GM12878 (cell line): Measurements from ENCODE around the gene SELP. TPM values are rescaled to one million over a fixed set of nuclear protein-coding genes. Genes with fewer than 3 reads are reported as not detected.

Experiments
- ATAC-seq: fragments of 200-7000 bp; cut with Tn5 transposase; 3 replicates; pipeline ENCODE4 v1.9.1; 2020; ENCODE audit warnings: mild to moderate bottlenecking, moderate library complexity
- BruUV-seq: library from RNA; stranded (reverse); fragments of 400-500 nt; replicated peaks from 2 replicates; lab custom pipeline; 2021; lab: Mats Ljungman, UMichigan
- CTCF ChIA-PET: fragments of 300-600 bp; sonication (Branson Sonifier 250); formaldehyde crosslinking; extraction: SDS; loops from one replicate; lab custom pipeline; 2021; ENCODE audit warnings: inconsistent platforms; lab: Yijun Ruan, JAX
- POLR2A ChIA-PET: fragments of 350-600 bp; formaldehyde crosslinking; extraction: SDS; loops from one replicate; lab custom pipeline; 2021; ENCODE audit warnings: inconsistent platforms; lab: Charles Lee
- RAD21 ChIA-PET: fragments of 300-600 bp; sonication (Branson Sonifier 250); formaldehyde crosslinking; loops from one replicate; lab custom pipeline; 2023; ENCODE audit warnings: antibody characterized with exemption; ENCODE audit not compliant: unreplicated experiment; lab: Charles Lee
- SMC1A ChIA-PET: fragments of 300-600 bp; sonication (Branson Sonifier 250); formaldehyde crosslinking; loops from one replicate; lab custom pipeline; 2023; ENCODE audit not compliant: unreplicated experiment, uncharacterized antibody; lab: Charles Lee
- DNase-seq: peaks from one replicate; pipeline ENCODE4 v3.0.0-alpha.2; 2011; ENCODE audit warnings: low read depth, low spot score
- FAIRE-seq: peaks from 3 replicates; lab custom pipeline; 2011; peaks lifted over from hg19 to GRCh38; lab: Jason Lieb, UNC
- H2AFZ ChIP-seq: 2 replicates; pipeline ENCODE4 v1.6.0; 2011; ENCODE audit warnings: low read depth, low read length, control low read depth; ENCODE audit not compliant: control insufficient read depth
- H3K27ac ChIP-seq: 2 replicates; pipeline ENCODE4 v1.5.1; 2011; ENCODE audit warnings: control low read depth; ENCODE audit not compliant: control insufficient read depth, insufficient read depth
- H3K27me3 ChIP-seq, 2 experiments: replicated peaks in 1 of 2; 2 replicates each; pipeline versions ENCODE4 v1.6.0 to v1.6.1; 2011; ENCODE audit warnings: low read length in 1 of 2; ENCODE audit not compliant: control insufficient read depth in 2 of 2, insufficient read depth in 2 of 2
- H3K36me3 ChIP-seq, 2 experiments: 2 replicates each; pipeline ENCODE4 v1.5.1; 2011; ENCODE audit warnings: low read length in 1 of 2; ENCODE audit not compliant: control insufficient read depth in 2 of 2, insufficient read depth in 2 of 2
- H3K4me1 ChIP-seq: 2 replicates; pipeline ENCODE4 v1.6.1; 2011; ENCODE audit warnings: mild to moderate bottlenecking, low read length, moderate library complexity, mixed read lengths; ENCODE audit not compliant: control insufficient read depth, insufficient read depth
- H3K4me2 ChIP-seq: 2 replicates; pipeline ENCODE4 v1.6.0; 2011; ENCODE audit warnings: control low read depth; ENCODE audit not compliant: control insufficient read depth, insufficient read depth
- H3K4me3 ChIP-seq: fragments of 200-600 bp; sonication (generic); 2 replicates; pipeline ENCODE4 v1.5.1; 2016
- H3K79me2 ChIP-seq: 2 replicates; pipeline ENCODE4 v1.6.0; 2011; ENCODE audit warnings: low read length; ENCODE audit not compliant: control insufficient read depth, insufficient read depth
- H3K9ac ChIP-seq: 2 replicates; pipeline ENCODE4 v1.8.0; 2011; ENCODE audit warnings: low read length, control low read depth, mixed read lengths; ENCODE audit not compliant: control insufficient read depth, insufficient read depth
- H3K9me3 ChIP-seq: replicated peaks from 3 replicates; pipeline ENCODE4 v1.5.1; 2011; ENCODE audit warnings: mild to moderate bottlenecking, low read length; ENCODE audit not compliant: control insufficient read depth, insufficient read depth
- H4K20me1 ChIP-seq: 2 replicates; pipeline ENCODE4 v1.6.0; 2011; ENCODE audit not compliant: control insufficient read depth, insufficient read depth
- BCL11A ChIP-seq: IDR thresholded peaks from 2 replicates; pipeline ENCODE4 v1.6.1; 2011; ENCODE audit warnings: low read depth, low read length
- CBX3 ChIP-seq: fragments of 200-600 bp; sonication (generic); IDR thresholded peaks from 2 replicates; pipeline ENCODE4 v1.6.1; 2016; ENCODE audit warnings: low read depth, borderline replicate concordance
- RAD21 ChIP-seq: IDR thresholded peaks from 2 replicates; pipeline ENCODE4 v1.6.1; 2011; ENCODE audit warnings: mild to moderate bottlenecking, low read depth, low read length, moderate library complexity; ENCODE audit not compliant: insufficient read depth
- SMC3 ChIP-seq: IDR thresholded peaks from 2 replicates; pipeline ENCODE4 v1.6.1; 2011; ENCODE audit warnings: low read length, improper control_type of control experiment, borderline replicate concordance
- SUPT20H ChIP-seq: IDR thresholded peaks from 2 replicates; pipeline ENCODE4 v1.6.1; 2011; ENCODE audit warnings: low read depth, mild to moderate bottlenecking, low read length, moderate library complexity, borderline replicate concordance; ENCODE audit not compliant: control insufficient read depth
- WGBS: methylation state at CpG from one replicate; pipeline ENCODE4 v1.1.6; 2016; ENCODE audit warnings: low lambda C conversion rate; ENCODE audit not compliant: insufficient replicate concordance, insufficient coverage; ENCODE audit errors: missing lambda C conversion rate; 5-methylcytosine and 5-hydroxymethylcytosine counted together
- in situ Hi-C: fragments of 300-500 bp; cut with MboI; formaldehyde crosslinking; loops from 9 replicates; pipeline ENCODE4 v1.14.3; 2018; ENCODE audit warnings: mixed read lengths
- intact Hi-C: fragments of 100-400 bp; cut with micrococcal nuclease; formaldehyde crosslinking; loops from one replicate; pipeline ENCODE4 v1.14.2; 2022; ENCODE audit not compliant: unreplicated experiment
- polyA plus RNA-seq, 11 experiments: library from polyadenylated mRNA; depleted of rRNA in 4 of 11; unstranded in 6 of 11; stranded (reverse) in 5 of 11; fragments of >200 nt; fragmentation: Nextera tagmentation in 4 of 11; fragmentation: Illumina TruSeq in 1 of 11; extraction: Ambion mirVana in 4 of 11; extraction: Trizol in 1 of 11; gene quantifications; 1 replicate in 1 of 11; 2 replicates in 10 of 11; pipeline versions ENCODE4 v1.2.1 to v1.2.3, GENCODE V29; 2011 to 2016; ENCODE audit warnings: inconsistent platforms in 2 of 11, missing spikeins in 2 of 11, low read depth in 1 of 11
- total RNA-seq, 4 experiments: library from RNA; depleted of rRNA in 3 of 4; stranded (reverse); fragments of >200 nt in 3 of 4; fragmentation: Illumina TruSeq in 1 of 4; extraction: Trizol in 1 of 4; gene quantifications; 2 replicates each; pipeline versions ENCODE4 v1.2.1 to v1.2.3, GENCODE V29; 2013 to 2021
- TF ChIP-seq, protein P1 (sequence below): fragments of 450-650 bp; IDR thresholded peaks from 2 replicates; pipeline ENCODE4 v1.6.1; 2016; ENCODE audit warnings: mild to moderate bottlenecking
- TF ChIP-seq, protein P2 (sequence below): fragments of 450-650 bp; IDR thresholded peaks from 2 replicates; pipeline ENCODE4 v1.6.1; 2016; ENCODE audit warnings: mild to moderate bottlenecking
- TF ChIP-seq, protein P3 (sequence below), 3 experiments: IDR thresholded peaks in 2 of 3; conservative IDR thresholded peaks in 1 of 3; 2 replicates each; pipeline ENCODE4 v1.5.1; 2011; ENCODE audit warnings: low read depth in 3 of 3, low read length in 3 of 3, mild to moderate bottlenecking in 3 of 3, control low read depth in 2 of 3, moderate library complexity in 2 of 3, inconsistent platforms in 1 of 3, mixed read lengths in 1 of 3; ENCODE audit not compliant: control insufficient read depth in 2 of 3, insufficient read depth in 1 of 3; ENCODE audit errors: extremely low read depth in 1 of 3

The SELP gene
- total and polyA plus RNA-seq, 10 of the 15 experiments (the other 5 are each of a cell fraction or from before 2014, with no cell fraction given) = 0.04 to 0.23 (median 0.06) TPM; not detected in 7

DNA sequence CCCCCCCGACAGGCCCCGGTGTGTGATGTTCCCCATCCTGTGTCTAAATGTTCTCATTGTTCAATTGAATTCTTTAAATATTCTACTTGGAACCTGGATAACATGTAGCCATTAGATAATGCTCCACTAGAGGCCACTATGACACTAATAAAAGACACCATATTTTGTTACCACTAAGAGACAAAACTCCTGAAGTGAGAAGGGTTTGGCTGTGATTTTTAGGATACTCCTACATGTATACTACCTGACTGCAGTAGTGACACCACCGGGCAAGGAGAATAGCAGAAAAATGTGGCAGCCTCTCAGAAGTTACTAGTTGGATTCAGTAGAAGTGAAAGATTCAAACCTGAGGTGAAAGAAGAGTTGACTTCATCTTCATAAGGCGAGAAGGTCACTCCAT lies 79.6 kb downstream of the SELP start:
- CTCF ChIA-PET = interaction anchor here (0.8 to 5.7 kb wide), 17 partner anchors 10 to 1208 kb away, joined by 3 to 51 read pairs (median 6); partner anchors contain the start of gene F5
- FAIRE-seq = peak; percentile 79

More for the DNA sequence above, 79.6 kb downstream of the SELP start:
- Histone ChIP-seq H3K36me3 (no peaks in the 10 kb centered on the region), H3K4me3 (no peak overlapping the region), H3K79me2 (no peaks in the 10 kb centered on the region), H3K27ac (no peak overlapping the region), H2AFZ (no peak overlapping the region), H3K27me3 (no peaks in the 10 kb centered on the region), H3K4me1 (no peaks in the 10 kb centered on the region), H3K9ac (no peak overlapping the region), H3K9me3 (no peaks in the 10 kb centered on the region), H4K20me1 (no peaks in the 10 kb centered on the region), H3K4me2 (no peak overlapping the region)
- ChIA-PET RAD21 (interaction anchor here (1.0 to 3.8 kb wide), 4 partner anchors 52 to 258 kb away, joined by 3 to 28 read pairs (median 10); no protein-coding TSS in a partner anchor), POLR2A (no interaction called here), SMC1A (interaction anchor here (0.9 to 3.9 kb wide), 9 partner anchors 9 to 259 kb away, joined by 3 to 25 read pairs (median 4); no protein-coding TSS in a partner anchor)
- TF ChIP-seq RAD21 (peak; percentile 71), CBX3 (no peak), SUPT20H (no peak), SMC3 (peak; percentile 57; the same call in 1 of the 2 replicates), BCL11A (no peak)
- TF ChIP-seq, protein P1, sequence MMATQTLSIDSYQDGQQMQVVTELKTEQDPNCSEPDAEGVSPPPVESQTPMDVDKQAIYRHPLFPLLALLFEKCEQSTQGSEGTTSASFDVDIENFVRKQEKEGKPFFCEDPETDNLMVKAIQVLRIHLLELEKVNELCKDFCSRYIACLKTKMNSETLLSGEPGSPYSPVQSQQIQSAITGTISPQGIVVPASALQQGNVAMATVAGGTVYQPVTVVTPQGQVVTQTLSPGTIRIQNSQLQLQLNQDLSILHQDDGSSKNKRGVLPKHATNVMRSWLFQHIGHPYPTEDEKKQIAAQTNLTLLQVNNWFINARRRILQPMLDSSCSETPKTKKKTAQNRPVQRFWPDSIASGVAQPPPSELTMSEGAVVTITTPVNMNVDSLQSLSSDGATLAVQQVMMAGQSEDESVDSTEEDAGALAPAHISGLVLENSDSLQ = no peak
- TF ChIP-seq, protein P2, sequence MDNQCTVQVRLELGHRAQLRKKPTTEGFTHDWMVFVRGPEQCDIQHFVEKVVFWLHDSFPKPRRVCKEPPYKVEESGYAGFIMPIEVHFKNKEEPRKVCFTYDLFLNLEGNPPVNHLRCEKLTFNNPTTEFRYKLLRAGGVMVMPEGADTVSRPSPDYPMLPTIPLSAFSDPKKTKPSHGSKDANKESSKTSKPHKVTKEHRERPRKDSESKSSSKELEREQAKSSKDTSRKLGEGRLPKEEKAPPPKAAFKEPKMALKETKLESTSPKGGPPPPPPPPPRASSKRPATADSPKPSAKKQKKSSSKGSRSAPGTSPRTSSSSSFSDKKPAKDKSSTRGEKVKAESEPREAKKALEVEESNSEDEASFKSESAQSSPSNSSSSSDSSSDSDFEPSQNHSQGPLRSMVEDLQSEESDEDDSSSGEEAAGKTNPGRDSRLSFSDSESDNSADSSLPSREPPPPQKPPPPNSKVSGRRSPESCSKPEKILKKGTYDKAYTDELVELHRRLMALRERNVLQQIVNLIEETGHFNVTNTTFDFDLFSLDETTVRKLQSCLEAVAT = no peak
- TF ChIP-seq, protein P3, sequence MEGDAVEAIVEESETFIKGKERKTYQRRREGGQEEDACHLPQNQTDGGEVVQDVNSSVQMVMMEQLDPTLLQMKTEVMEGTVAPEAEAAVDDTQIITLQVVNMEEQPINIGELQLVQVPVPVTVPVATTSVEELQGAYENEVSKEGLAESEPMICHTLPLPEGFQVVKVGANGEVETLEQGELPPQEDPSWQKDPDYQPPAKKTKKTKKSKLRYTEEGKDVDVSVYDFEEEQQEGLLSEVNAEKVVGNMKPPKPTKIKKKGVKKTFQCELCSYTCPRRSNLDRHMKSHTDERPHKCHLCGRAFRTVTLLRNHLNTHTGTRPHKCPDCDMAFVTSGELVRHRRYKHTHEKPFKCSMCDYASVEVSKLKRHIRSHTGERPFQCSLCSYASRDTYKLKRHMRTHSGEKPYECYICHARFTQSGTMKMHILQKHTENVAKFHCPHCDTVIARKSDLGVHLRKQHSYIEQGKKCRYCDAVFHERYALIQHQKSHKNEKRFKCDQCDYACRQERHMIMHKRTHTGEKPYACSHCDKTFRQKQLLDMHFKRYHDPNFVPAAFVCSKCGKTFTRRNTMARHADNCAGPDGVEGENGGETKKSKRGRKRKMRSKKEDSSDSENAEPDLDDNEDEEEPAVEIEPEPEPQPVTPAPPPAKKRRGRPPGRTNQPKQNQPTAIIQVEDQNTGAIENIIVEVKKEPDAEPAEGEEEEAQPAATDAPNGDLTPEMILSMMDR (IDR thresholded peaks at IDR 0.05 in 2 of 3, conservative IDR thresholded peaks at IDR 0.05 in 1 of 3; ENCODE audit: control insufficient read depth in 2 of 3, extremely low read depth in 1 of 3, insufficient read depth in 1 of 3, low read depth in 3 of 3, low read length in 3 of 3) = peak; percentile 47 to 68 (median 57); a peak in 4 of 6 replicates
- no TSS peak for BruUV-seq
- ATAC-seq = peak; percentile 90
- 50% methylated on average over 2 of the region's 4 CpGs for WGBS
- in situ Hi-C loops (no loop called here), intact Hi-C loops (loop anchor here (1.0 to 5.0 kb wide), 4 partner anchors 37 to 259 kb away; partner anchors contain the start of gene F5)
- DNase-seq = no peak
